Measurements from ENCODE around the gene LAMC2.
"Not testable (repeated sequence)": the region's sequence is repeated elsewhere in the genome, so short reads cannot be mapped to it uniquely, and the experiment has no call there.

Gene LAMC2

GRCh38 chr1:183185941-183186490 lies at the start of gene LAMC2:
Gene LAMC2, plus strand, starts transcription at chr1:183186264. Its CDS starts 89 bp downstream, at chr1:183186353.
- FAIRE-seq: no peak

DNA sequence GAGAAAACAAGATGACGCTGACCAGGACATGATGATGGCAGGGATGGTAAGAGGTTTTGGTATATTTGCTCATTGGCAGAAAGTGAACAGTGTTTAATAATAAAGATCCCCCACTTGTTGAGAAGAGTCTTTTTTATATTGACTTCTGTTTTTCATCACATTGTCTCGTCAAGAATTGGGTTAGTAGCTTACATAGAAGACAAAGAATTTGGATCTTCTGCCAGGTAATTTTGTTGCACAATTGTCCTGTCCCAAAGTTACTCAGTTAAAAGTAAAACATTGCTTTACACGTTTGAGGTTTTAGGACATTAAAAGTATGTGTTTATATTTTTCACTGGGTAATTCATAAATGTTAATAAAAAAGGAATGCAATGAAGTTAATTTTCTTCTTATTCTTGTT lies 48.3 kb upstream of the LAMC2 start:
- peak; percentile 18 for FAIRE-seq

DNA sequence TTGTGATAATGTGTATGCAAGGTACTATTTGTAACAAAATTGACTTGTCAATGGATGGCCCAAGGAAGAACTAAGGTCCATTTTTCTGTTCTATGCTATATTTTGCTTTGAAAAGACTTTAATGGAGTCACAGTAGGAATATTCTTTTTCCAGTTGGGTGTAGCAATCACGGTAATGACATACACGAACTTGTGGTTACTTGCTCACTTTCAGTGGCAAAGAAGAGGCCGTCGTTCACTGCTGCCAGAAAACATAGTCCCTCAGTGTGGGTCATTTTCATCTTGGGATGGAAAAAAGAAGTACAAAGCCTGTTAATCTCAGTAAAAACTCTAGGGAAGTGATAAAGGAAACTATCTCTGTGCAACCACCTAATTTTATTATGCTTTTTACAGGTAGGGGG lies 47.8 kb upstream of the LAMC2 start:
- no peak for FAIRE-seq

DNA sequence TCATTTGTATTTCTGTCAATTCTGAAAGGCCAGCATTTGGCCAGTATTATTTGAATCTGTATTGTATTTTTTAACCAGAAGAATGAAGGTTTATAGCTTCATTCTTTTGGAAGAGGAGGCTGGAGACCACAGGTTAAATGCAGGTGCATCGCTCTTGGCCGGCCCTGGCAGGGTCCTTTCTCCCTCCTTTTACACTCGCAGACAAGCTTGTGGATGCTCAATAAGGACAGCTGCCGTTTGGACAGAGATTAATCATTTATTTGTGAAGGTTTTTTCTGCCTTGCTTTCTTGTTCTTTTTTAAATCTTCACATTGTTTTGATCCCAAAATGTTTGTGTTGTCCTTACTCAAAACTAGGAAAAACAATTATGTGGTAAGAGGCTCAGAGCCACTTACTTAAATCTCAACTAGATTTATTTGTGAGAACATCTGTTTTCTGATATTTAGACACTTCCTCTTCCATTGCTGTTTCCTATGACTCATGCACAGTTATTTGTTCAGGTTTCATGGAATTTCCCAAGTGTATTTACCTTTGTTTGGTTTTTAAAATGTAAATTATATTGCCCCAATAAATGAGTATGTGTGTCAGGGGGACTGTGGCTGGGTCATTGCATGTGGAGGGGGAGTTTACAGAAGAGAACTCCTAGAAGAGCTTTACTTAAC lies 46.7 kb upstream of the LAMC2 start:
- FAIRE-seq: peak; percentile 87

DNA sequence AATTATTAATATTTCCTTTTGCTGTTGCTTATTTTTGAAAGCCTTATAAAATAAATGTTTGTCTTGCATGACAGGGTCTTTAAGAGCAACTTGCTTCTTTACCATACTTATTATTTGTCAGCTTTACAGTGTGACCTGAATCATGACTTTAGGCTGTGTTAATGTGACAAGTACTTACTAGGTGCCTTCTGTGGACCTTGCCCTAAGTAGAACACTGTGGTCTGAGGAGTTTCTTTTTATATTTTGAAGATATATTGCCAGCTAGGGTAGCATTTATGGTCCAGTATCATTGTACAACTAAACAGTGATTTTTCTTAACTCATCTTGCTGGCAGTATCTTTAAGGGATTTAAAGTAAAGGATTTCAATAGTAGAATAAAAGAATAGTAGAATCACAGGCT lies 45.4 kb upstream of the LAMC2 start:
- no peak for FAIRE-seq

DNA sequence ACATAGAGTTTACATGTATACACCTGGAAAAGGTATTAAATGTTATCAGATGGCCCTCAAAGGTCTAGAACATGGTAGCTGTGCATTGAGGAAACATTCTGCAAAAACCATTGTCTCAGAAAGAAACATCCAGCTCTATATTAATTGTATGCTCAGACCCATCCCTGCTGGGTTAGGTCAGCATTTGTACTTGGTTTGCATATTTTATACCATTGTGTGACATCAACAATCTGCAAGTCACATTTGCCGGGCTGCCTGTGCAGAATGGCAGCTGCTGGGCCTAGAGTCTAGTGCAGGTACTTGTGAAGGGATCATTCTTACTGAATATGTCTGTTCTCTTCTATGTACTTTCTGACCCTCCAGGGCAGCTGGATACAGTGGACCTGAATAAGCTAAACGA lies 43.9 kb upstream of the LAMC2 start:
- FAIRE-seq: no peak

- no peak for FAIRE-seq
These were observed 42.3 kb upstream of the LAMC2 start for GRCh38 chr1:183143576-183144315.

GRCh38 chr1:183144752-183145151 lies 41.3 kb upstream of the LAMC2 start:
- FAIRE-seq: no peak

- FAIRE-seq: no peak
These were observed 38.3 kb upstream of the LAMC2 start for GRCh38 chr1:183147735-183148134.

- no peak for FAIRE-seq
These were observed 37.5 kb upstream of the LAMC2 start for GRCh38 chr1:183148599-183148998.

- FAIRE-seq: no peak
These were observed 36.8 kb upstream of the LAMC2 start for GRCh38 chr1:183149273-183149672.

GRCh38 chr1:183150032-183150431 lies 36.0 kb upstream of the LAMC2 start:
- not testable (repeated sequence) for FAIRE-seq

- FAIRE-seq: no peak
These were observed 35.6 kb upstream of the LAMC2 start for GRCh38 chr1:183150445-183150844.

DNA sequence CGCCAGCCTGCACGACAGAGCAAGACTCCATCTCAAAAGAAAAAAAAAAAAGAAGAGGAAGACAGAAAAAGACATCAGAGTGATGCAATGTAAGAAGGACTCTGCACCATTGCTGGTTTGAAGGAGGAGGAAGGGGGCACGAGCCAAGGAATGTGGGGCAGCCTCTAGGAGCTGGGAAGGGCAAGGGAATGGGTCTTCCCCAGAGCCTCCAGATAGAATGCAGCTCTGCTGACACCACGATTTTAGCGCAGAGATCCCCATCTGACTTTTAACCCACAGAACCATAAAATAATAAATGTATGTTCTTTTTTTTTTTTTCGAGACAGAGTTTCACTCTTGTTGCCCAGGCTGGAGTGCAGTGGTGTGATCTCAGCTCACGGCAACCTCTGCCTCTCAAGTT lies 33.9 kb upstream of the LAMC2 start:
- no peak for FAIRE-seq

GRCh38 chr1:183155939-183156338 lies 30.1 kb upstream of the LAMC2 start:
- FAIRE-seq: no peak

- FAIRE-seq: no peak
These were observed 26.1 kb upstream of the LAMC2 start for GRCh38 chr1:183159960-183160359.

GRCh38 chr1:183161391-183161790 lies 24.7 kb upstream of the LAMC2 start:
- no peak for FAIRE-seq

GRCh38 chr1:183163316-183163715 lies 22.7 kb upstream of the LAMC2 start:
- FAIRE-seq: no peak

GRCh38 chr1:183164340-183164739 lies 21.7 kb upstream of the LAMC2 start:
- FAIRE-seq: no peak

DNA sequence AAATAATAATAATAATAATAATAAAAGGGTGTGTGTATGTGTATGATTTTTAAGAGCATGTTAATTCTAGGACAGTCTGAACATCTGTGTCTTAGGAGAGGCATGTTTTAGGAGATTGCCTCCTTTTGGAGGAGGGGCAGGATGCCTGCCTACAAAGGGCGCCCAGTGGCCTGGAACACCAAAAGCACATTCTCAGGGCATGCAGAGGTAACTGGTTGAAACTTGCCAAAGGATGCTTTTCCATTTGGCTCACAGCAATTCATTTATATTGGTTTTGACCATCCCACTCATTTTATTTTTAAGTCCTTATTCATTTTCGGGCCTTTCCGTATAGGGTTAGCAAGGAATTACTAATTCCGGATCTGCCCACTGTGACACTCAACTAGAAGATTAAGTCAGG lies 21.1 kb upstream of the LAMC2 start:
- FAIRE-seq: no peak

- FAIRE-seq: no peak
These were observed 20.6 kb upstream of the LAMC2 start for GRCh38 chr1:183165456-183165855.

GRCh38 chr1:183166454-183166853 lies 19.6 kb upstream of the LAMC2 start:
- no peak for FAIRE-seq

DNA sequence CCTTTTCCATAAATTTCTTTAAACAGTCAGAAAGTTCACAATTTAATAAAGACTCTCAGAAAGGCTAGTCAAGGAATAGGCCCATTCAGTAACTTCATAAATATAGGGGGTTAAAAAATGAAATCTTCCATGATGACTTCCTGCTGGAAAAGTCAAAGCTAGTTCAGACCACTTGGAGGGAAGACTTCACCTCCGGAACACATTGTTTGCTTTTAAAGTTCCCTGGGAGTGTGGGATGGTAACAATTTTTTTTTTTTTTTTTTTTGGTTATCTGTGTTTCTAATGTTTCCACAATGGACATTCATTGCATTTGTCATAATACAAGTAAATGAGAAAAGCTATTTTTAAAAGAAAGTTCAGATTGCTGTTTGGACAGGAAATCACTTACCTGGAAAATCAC lies 18.4 kb upstream of the LAMC2 start:
- no peak for FAIRE-seq

- no peak for FAIRE-seq
These were observed 17.8 kb upstream of the LAMC2 start for GRCh38 chr1:183168308-183168707.
